Stimulated activated CD4-positive, alpha-beta T cell treated with anti-CD3 and anti-CD28 coated beads, Interleukin-2, amount 100 ng/mL, for 48 hours (primary cell): Measurements from ENCODE around the gene EIF3I.
A peak's percentile ranks its signal among the peaks of the same experiment; 100 is the strongest.

Experiments
- DNase-seq, 2 donors: peaks; one replicate each; pipeline ENCODE4 v3.0.0-alpha.2; 2020

The EIF3I gene

GRCh38 chr1:32198237-32199042 lies 23.8 kb upstream of the EIF3I start:
- DNase-seq = no peak

DNA sequence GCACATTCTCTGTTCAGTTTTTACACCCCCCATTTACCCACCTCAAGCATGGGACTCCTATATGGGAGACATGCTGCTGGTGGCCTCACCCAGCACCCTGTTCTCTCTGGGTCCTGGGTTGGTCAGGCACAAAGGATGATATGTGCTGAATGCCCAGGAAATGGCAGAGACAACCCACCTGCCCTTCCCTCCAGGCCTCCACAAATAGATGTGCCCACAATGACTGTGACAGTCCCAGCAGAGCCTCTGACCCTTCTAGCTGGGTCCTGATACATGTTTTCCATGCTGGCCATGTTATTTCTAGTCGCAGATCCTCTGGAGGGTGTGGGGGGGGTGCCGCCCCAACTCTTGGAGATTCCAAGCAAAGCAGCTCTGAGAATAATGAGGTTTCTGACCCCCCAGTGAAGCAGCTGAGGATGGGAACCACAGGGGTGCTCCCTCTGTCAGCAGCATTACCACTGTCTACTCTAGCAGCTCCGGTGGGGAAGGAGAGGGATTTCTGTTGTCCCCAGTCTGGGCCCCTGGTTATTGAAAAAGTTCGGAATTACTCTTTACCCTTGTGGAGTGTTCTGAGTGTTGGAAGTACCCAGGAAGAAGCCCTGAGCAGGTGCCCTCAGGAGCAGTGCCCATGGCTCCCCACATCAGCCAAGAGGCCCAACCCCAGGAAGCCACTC lies 23.0 kb upstream of the EIF3I start:
- DNase-seq = no peak

DNA sequence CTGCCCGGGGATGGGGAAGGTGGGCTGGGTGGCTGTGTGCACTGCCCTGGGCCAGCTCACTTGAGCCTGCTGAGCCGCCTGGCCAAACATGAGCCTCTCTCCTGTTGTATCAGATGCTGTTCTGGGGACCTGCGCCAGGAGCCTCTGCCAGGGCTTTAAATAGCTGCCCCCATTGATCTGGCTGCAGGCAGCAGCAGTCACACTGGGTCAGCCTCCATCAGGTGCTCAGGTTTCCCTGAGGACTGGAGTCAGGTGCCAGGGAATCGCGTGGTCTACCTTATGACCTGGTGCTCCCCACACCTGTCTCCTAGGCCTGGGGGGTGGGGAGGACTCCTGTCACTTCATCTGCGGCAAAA lies 22.5 kb upstream of the EIF3I start:
- DNase-seq = no peak

DNA sequence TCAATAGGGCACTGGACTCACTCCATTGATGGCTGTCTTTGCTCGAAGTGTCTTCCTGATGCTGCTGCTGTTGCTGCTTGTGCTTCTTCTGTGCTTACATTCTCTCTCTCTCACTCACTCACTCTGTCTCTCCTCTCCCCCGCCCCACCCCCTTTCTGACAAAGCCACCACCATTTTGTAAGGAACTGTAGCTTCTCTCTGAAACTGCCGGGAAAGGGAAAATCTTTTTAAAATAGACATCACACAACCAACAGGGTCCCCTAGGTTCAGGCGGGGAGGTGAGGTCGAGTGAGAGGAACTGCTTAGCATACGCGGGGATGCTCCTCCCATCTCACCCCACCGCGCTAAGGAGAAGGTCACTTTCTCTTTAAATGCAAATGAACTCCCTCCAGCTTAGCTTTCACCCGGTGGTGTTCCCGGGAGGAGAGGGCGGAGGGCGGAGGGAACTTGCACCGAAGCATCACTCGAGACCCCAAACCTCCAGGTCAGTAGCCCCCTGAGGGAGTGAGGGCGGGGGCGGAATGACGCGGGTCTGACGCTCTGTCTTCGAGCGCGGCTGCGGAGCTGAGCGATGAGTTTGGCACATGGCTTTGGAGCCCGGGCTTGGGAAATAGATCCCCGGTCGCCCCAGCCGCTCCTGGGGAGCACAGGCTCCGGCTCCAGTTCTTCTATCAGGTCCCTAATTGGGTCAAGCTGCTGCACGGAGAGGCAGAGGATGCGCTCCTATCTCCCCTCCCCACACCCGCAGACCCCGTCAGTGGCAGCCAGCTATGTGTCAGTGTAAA lies 21.8 kb upstream of the EIF3I start, which contains the start of gene CCDC28B:
CCDC28B (plus strand) TSS at position 370 of the 785 bp plus-strand sequence. CDS start 1,341 bp downstream, outside the sequence.
- peak; percentile 36 to 39 for DNase-seq

DNA sequence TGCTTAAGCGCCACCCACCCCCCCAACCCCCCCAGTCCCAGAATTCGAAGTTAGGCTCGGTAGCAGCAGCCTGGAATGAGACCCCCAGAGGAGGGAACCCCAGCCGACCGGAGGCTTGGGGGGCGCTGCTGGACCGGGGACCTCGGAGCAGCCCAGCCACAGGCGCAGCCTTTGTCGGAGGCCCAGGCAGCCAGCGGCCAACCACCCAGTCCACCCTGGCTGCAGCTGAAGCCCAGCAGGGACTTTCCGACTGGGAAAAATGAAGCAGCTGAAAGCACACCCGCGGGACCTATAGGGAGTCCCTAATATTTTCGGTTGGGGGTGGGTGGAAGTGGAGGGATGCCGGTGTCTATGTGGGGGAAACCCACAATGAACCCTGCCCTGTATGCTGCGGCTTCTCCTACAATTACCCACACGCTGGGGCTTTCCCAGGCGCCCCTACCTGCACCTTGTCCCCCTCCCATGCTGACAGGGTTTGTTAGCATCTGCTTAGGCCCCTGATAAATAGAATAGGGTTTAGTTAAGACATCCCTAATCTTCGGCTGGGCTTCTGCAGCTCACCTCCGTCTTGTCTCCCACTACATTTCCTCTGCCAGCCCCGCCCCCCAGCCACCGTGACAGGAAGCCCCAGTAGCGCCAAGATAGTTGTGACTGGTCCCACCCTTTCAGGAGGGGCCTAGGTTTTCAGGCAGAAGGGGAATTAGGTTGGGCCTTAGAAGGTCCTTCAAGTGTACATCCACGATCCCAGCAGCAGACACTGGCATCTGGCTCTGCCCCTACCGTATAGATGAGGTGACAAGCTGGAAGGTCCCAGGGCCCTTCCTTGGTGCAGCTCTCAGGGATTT lies 21.0 kb upstream of the EIF3I start:
- peak; percentile 59 to 67 for DNase-seq

DNA sequence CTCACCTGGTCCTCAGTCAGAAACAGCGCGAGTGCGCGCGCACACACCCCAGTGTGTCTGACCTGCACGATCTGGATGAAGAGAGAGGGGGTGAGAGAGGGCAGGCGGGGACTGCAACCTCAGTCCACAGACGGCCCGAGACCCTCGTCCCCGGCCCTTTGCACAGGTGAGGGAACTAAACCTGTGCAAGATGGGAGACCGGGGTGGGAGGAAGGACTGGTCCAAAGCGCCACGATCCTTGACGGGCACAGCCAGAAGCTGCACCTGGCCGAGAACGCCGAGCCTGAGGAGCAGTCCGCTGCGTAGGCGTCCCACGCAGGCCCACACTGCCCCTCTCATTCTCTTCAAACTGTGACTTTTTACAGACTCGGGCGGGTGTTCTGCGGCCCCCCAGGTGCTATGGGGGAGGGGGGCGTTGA lies 17.3 kb upstream of the EIF3I start:
- DNase-seq = no peak

- peak; percentile 79 to 83 for DNase-seq
These were observed 16.5 kb upstream of the EIF3I start, which contains the start of gene IQCC for GRCh38 chr1:32205401-32206370. IQCC (plus strand) TSS chr1:32205671; CDS start chr1:32205682, 11 bp downstream.

DNA sequence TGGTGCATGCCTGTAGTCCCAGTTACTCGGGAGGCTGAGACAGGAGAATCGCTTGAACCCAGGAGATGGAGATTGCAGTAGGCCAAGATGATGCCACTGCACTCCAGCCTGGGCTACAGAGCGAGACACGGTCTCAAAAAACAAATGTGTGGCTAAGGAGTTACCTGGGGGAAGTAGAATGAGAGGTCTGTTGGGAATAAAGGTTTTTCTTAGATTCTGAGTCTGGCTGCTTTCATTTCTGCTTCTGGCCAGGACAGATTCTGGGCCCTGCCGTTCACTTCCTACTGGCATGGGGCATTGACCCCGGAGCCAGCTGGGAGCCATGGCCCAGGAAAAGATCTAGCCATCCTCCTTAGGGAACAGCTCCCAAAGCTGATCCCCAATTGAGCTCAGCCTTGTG lies 13.7 kb upstream of the EIF3I start:
- no peak for DNase-seq

GRCh38 chr1:32208891-32209328 lies 13.3 kb upstream of the EIF3I start, which contains the start of gene DCDC2B:
DCDC2B (plus strand) TSS chr1:32209089; CDS start chr1:32209094, 5 bp downstream.
- no peak for DNase-seq

- DNase-seq = peak; percentile 43 to 56
These were observed 6.4 kb upstream of the EIF3I start for GRCh38 chr1:32215629-32216480.

DNA sequence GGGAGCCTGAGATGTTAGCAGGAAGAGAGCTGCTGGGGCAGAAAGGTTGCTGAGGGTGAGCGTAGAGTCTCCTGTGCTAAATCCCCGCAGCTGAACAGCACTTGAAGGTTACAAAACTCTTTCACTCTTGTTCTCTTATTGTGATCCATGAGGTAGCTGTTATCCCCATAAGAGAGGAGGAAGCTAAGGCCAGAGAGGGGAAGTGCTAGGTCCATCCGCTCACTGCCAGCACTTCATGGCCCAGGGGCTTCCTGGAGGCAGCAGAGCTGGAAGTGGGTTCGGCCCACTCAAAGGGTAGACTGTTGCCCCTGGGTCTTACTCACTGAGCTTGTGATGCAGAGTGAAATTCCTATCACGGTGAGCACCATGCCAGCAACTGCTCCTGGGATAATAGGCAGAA lies 5.6 kb upstream of the EIF3I start:
- DNase-seq = no peak

DNA sequence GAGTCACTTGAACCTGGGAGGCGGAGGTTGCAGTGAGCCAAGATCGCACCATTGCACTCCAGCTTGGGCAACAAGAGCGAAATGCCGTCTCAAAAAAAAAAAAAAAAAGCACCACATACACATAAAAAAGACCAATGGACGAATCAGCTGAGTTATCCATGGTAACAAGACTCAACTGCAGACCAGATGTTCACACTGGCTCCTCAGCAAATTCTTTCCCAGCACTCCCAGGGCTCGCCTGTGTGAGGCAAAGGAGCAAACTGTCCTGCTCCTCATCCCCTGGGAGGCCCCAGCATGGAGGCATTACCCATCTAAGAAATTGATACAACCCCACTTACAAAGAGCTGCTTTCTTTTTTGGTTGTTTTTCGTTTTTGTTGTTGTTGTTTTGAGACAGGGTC lies 3.2 kb upstream of the EIF3I start:
- no peak for DNase-seq

GRCh38 chr1:32220746-32221580 lies 1.2 kb upstream of the EIF3I start:
- no peak for DNase-seq

DNA sequence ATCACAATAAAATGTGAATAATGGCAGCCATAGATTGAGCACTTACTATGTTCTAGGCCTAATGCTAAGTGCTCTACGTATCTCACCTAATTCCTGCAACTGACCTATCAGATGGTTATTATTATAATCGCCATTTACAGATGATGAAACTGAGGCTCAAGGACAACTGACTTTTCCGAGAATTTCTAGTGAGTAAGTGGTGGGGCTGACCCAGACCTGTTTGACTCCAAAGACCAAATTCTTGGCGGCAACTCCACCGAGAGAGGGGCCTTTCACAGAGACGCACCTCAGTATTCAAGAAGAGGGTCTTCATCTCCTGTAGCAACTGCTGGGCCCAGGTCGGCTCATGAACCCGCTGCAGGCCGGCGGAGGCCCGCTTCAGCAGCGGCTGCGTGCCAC lies 627 bp upstream of the EIF3I start:
- DNase-seq = no peak

DNA sequence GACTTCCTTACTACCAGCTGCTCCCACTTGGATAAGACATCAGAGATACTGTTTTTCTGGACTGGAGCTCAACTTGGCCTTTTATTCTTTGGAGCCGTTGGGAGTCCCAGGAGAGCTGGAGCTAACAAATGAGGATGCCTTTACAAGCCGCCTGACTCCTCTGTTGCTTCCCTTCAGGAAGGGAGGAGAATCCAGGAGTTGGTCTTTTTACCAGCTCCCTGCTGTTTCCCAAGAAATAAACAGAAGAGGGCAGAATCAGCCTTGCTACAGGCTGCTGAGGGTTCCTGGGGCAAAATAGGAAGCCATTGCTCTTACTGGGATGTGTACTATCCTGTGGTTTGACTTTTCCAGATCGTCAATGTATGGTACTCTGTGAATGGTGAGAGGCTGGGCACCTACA lies 1.5 kb downstream of the EIF3I start:
- no peak for DNase-seq

- DNase-seq = no peak
These were observed 2.1 kb downstream of the EIF3I start for GRCh38 chr1:32224285-32224684.

- no peak for DNase-seq
These were observed 6.6 kb downstream of the EIF3I start for GRCh38 chr1:32228771-32229170.

GRCh38 chr1:32231843-32232432 lies 9.7 kb downstream of the EIF3I start:
- DNase-seq = no peak
